Psoas muscle (tissue), 8 donors: ENCODE measurements around the gene DDA1. TPM values are rescaled to one million over a fixed set of nuclear protein-coding genes. Genes with fewer than 3 reads are reported as not detected.

Experiments used
- ATAC-seq, 4 donors: fragments of 200-7000 bp; cut with Tn5 transposase; one replicate each; pipeline ENCODE4 v1.9.1; 2020; ENCODE audit warnings: moderate library complexity in 3 of 4, mild to moderate bottlenecking in 2 of 4
- DNase-seq, 2 donors: peaks; one replicate each; pipeline ENCODE4 v3.0.0-alpha.2; 2020
- H3K27ac ChIP-seq: fragments of 200-600 bp; one replicate; pipeline ENCODE4 v1.8.0; 2022
- H3K27me3 ChIP-seq, 3 donors: fragments of 200-600 bp in 1 of 3; one replicate each; pipeline versions ENCODE4 v1.6.1 to v1.8.0; 2013 to 2022; ENCODE audit warnings: low read length in 2 of 3, mild to moderate bottlenecking in 2 of 3, moderate library complexity in 1 of 3; ENCODE audit not compliant: insufficient read depth in 3 of 3
- H3K36me3 ChIP-seq, 2 donors: fragments of 200-600 bp in 1 of 2; one replicate each; pipeline versions ENCODE4 v1.6.1 to v1.8.0; 2013 to 2022; ENCODE audit warnings: low read depth in 1 of 2, mild to moderate bottlenecking in 1 of 2, moderate library complexity in 1 of 2; ENCODE audit not compliant: insufficient read depth in 1 of 2
- H3K4me1 ChIP-seq: fragments of 200-600 bp; one replicate; pipeline ENCODE4 v1.8.0; 2022
- H3K4me3 ChIP-seq: fragments of 200-600 bp; one replicate; pipeline ENCODE4 v1.8.0; 2022; ENCODE audit warnings: mild to moderate bottlenecking
- H3K9me3 ChIP-seq: fragments of 200-600 bp; one replicate; pipeline ENCODE4 v1.8.0; 2022
- CTCF ChIP-seq: fragments of 200-600 bp; IDR thresholded peaks from one replicate; pipeline ENCODE4 v1.8.0; 2022; ENCODE audit warnings: antibody characterized with exemption
- WGBS, 3 donors: extraction: QIAGEN DNeasy Blood & Tissue Kit; methylation state at CpG; one replicate each; pipeline versions ENCODE4 v1.1.6 to v1.1.7; 2013; 5-methylcytosine and 5-hydroxymethylcytosine counted together
- intact Hi-C, 2 donors: fragments of 100-400 bp; cut with DNase I; formaldehyde crosslinking; loops; one replicate each; pipeline versions ENCODE4 v1.11.0 to v1.14.2; 2022
- polyA plus RNA-seq, 3 donors: library from polyadenylated mRNA; stranded (reverse); fragments of 200-250 nt; gene quantifications; one replicate each; pipeline ENCODE4 v1.2.3, GENCODE V29; 2013
- total RNA-seq, 4 donors: library from RNA; stranded (reverse); fragmentation: NEBNext Ultra II Directional in 2 of 4; extraction: Animal tissue kit (Norgen Biotek cat#: 25700) in 2 of 4; gene quantifications; one replicate each; pipeline versions ENCODE4 v1.2.1 to v1.2.4, GENCODE V29; 2021 to 2023
- donor health status: healthy with polysubstance abuse.
- donor health status: DM: no; HTN: no; CAD: no; lungs with moderate emphysema.
- donor health status: Bipolar disorder and iron deficiency.
- donor health status: healthy.
- donor health status: DM: yes; HTN: yes; CAD: no.
- donor health status: DM: no; HTN: no; CAD: no.
- donor health status: DM: no; HTN: no; CAD: no.
- donor health status: DM: yes; HTN: yes; CAD: no.

DDA1 gene
- total and polyA plus RNA-seq, 7 donors, result 21.5 to 90.4 (median 35.4) TPM

DNA sequence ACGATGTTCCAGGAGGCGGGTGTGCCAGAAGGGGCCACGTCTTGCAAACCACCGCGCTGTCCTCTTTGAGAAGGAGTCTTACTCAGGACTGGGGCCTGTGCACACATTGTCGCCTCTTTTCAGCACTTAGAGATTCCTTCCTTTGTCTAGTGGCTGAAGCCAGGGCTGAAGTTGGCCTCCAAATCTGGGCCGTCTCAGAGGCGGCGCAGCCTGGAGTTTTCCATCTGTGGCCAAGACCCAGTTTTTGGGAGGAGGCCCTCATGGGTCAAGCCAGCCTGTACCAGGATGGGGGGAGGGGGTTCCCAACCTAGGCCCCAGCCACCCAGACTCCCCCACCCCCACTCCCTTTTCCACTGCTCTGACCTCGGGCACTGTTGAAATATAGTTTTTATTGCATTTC, 13.5 kb downstream of the DDA1 start:
- ATAC-seq (no peak), DNase-seq (no peak)
- Histone ChIP-seq H3K36me3 (peaks cover 3 to 60% of the 10 kb centered on the region in 2 donors), H3K9me3 (no peaks in the 10 kb centered on the region), H3K4me1 (no peaks in the 10 kb centered on the region), H3K4me3 (no peak overlapping the region), H3K27ac (no peak overlapping the region), H3K27me3 (no peaks in the 10 kb centered on the region)
- intact Hi-C loops, result no loop called here
- WGBS, 3 donors, result 62 to 76% (median 68%) methylated on average over 10 of the region's 10 CpGs
- no peak for TF ChIP-seq CTCF

- Histone ChIP-seq H3K9me3 (no peaks in the 10 kb centered on the region), H3K27me3 (no peaks in the 10 kb centered on the region), H3K4me1 (no peaks in the 10 kb centered on the region), H3K27ac (no peak overlapping the region), H3K36me3 (peaks cover 3 to 60% of the 10 kb centered on the region in 2 donors), H3K4me3 (no peak overlapping the region)
- TF ChIP-seq CTCF, result no peak
- 37 to 55% (median 54%) methylated on average over 22 to 52 of the region's 56 CpGs for WGBS, 3 donors
- ATAC-seq (no peak), DNase-seq (no peak)
- intact Hi-C loops, result no loop called here
Observed at GRCh38 chr19:17323300-17323963, 14.1 kb downstream of the DDA1 start.

DNA sequence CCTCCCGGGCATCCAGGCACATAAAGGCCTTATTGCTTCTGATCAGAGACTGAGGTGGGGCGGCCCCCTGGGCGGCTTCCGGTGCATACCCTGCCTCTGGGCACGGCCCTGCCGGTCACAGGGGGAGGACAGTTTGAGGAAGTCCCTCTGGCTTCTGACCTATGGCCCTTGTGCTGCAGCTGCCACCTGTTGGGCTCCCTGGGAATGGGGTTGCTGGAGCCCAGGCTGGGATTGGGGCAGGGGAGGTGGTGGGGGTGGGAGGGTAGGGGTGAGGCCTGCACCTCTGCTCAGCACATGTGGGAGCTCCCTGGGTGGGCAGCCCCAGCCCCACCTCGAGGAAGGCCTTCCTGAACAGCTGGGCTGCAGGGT, 14.6 kb downstream of the DDA1 start:
- H3K4me3 ChIP-seq, result no peak overlapping the region
- H3K36me3 ChIP-seq, result peaks cover 3 to 59% of the 10 kb centered on the region in 2 donors
- TF ChIP-seq CTCF, result no peak
- DNase-seq (no peak), ATAC-seq (no peak)
- no peak overlapping the region for H3K27ac ChIP-seq
- 25 to 45% (median 41%) methylated on average over 7 of the region's 7 CpGs for WGBS, 3 donors
- H3K9me3 ChIP-seq, result no peaks in the 10 kb centered on the region
- H3K4me1 ChIP-seq, result no peaks in the 10 kb centered on the region
- intact Hi-C loops, result no loop called here
- no peaks in the 10 kb centered on the region for H3K27me3 ChIP-seq

GRCh38 chr19:17324357-17325114, 15.2 kb downstream of the DDA1 start:
- no peaks in the 10 kb centered on the region for H3K9me3 ChIP-seq
- DNase-seq, result no peak
- no peak for ATAC-seq
- H3K36me3 ChIP-seq, result peaks cover 3 to 59% of the 10 kb centered on the region in 2 donors
- 87 to 91% (median 88%) methylated on average over 27 to 28 of the region's 28 CpGs for WGBS, 3 donors
- no peak for TF ChIP-seq CTCF
- H3K27ac ChIP-seq, result no peak overlapping the region
- H3K4me1 ChIP-seq, result no peaks in the 10 kb centered on the region
- no peaks in the 10 kb centered on the region for H3K27me3 ChIP-seq
- H3K4me3 ChIP-seq, result no peak overlapping the region
- intact Hi-C loops, result no loop called here
